Stimulated activated CD4-positive, alpha-beta T cell treated with anti-CD3 and anti-CD28 coated beads, Interleukin-4, amount 100 ng/mL, for 4 hours (primary cell): ENCODE measurements around the gene FRMD5.
"Not testable (repeated sequence)": the region's sequence is repeated elsewhere in the genome, so short reads cannot be mapped to it uniquely, and the experiment has no call there.

Experiments
- DNase-seq, 2 experiments: peaks; one replicate each; pipeline ENCODE4 v3.0.0-alpha.2; 2020

Gene FRMD5

GRCh38 chr15:44087578-44088465 is 107.2 kb downstream of the FRMD5 start:
- no peak for DNase-seq

- DNase-seq, result no peak
Measured at GRCh38 chr15:44084770-44085169, 110.3 kb downstream of the FRMD5 start.

GRCh38 chr15:44084171-44084570 is 110.9 kb downstream of the FRMD5 start:
- DNase-seq, result no peak

GRCh38 chr15:44082558-44083157 is 112.4 kb downstream of the FRMD5 start:
- DNase-seq, result no peak

- no peak for DNase-seq
Measured at GRCh38 chr15:44081026-44082013, 113.8 kb downstream of the FRMD5 start.

GRCh38 chr15:44075535-44075934 is 119.5 kb downstream of the FRMD5 start:
- no peak for DNase-seq

GRCh38 chr15:44069489-44069888 is 125.6 kb downstream of the FRMD5 start:
- no peak for DNase-seq

GRCh38 chr15:44068347-44068746 is 126.7 kb downstream of the FRMD5 start:
- no peak for DNase-seq

GRCh38 chr15:44066211-44066827 is 128.8 kb downstream of the FRMD5 start:
- DNase-seq, result peak; percentile 30 to 37

GRCh38 chr15:44064706-44065105 is 130.4 kb downstream of the FRMD5 start:
- no peak for DNase-seq

- no peak for DNase-seq
Measured at GRCh38 chr15:44058126-44058525, 136.9 kb downstream of the FRMD5 start.

- DNase-seq, result no peak
Measured at GRCh38 chr15:44045661-44046060, 149.4 kb downstream of the FRMD5 start.

- DNase-seq, result no peak
Measured at GRCh38 chr15:44045217-44045616, 149.9 kb downstream of the FRMD5 start.

- no peak for DNase-seq
Measured at GRCh38 chr15:44038755-44039191, 156.3 kb downstream of the FRMD5 start.

- no peak for DNase-seq
Measured at GRCh38 chr15:44035781-44036699, 159.0 kb downstream of the FRMD5 start.

GRCh38 chr15:44034933-44035624 is 160.0 kb downstream of the FRMD5 start:
- DNase-seq, result no peak

- DNase-seq, result no peak
Measured at GRCh38 chr15:44034334-44034733, 160.7 kb downstream of the FRMD5 start.

- DNase-seq, result no peak
Measured at GRCh38 chr15:44033894-44034293, 161.2 kb downstream of the FRMD5 start.

- DNase-seq, result not testable (repeated sequence)
Measured at GRCh38 chr15:44032820-44033219, 162.3 kb downstream of the FRMD5 start.

GRCh38 chr15:44029940-44030568 is 165.0 kb downstream of the FRMD5 start:
- no peak for DNase-seq
